Hippocampal formation (tissue), 2 donors: ENCODE results near the gene AXDND1.
"Not testable (repeated sequence)": the region's sequence is repeated elsewhere in the genome, so short reads cannot be mapped to it uniquely, and the experiment has no call there.

Source experiments
- DNase-seq, 2 donors: peaks; one replicate each; lab custom pipeline; 2025; lab: John Stamatoyannopoulos, UW

Gene AXDND1

GRCh38 chr1:179459606-179460206 is 93.9 kb downstream of the AXDND1 start:
- DNase-seq = not testable (repeated sequence)

- not testable (repeated sequence) for DNase-seq
These were observed 99.9 kb downstream of the AXDND1 start for GRCh38 chr1:179465661-179466060.

- DNase-seq = no peak
These were observed 108.9 kb downstream of the AXDND1 start for GRCh38 chr1:179474713-179475112.

- no peak for DNase-seq
These were observed 110.7 kb downstream of the AXDND1 start for GRCh38 chr1:179476484-179476883.

GRCh38 chr1:179478370-179478769 is 112.6 kb downstream of the AXDND1 start:
- DNase-seq = no peak

- no peak for DNase-seq
These were observed 124.8 kb downstream of the AXDND1 start for GRCh38 chr1:179490611-179491010.

- no peak for DNase-seq
These were observed 127.6 kb downstream of the AXDND1 start for GRCh38 chr1:179493323-179493722.

GRCh38 chr1:179506199-179506598 is 140.4 kb downstream of the AXDND1 start:
- DNase-seq = no peak

GRCh38 chr1:179509384-179509783 is 143.6 kb downstream of the AXDND1 start:
- no peak for DNase-seq

- DNase-seq = no peak
These were observed 144.3 kb downstream of the AXDND1 start for GRCh38 chr1:179510038-179510437.

- no peak for DNase-seq
These were observed 151.4 kb downstream of the AXDND1 start for GRCh38 chr1:179516976-179517705.

GRCh38 chr1:179518544-179518943 is 152.8 kb downstream of the AXDND1 start:
- not testable (repeated sequence) for DNase-seq

GRCh38 chr1:179529482-179530195 is 163.9 kb downstream of the AXDND1 start:
- DNase-seq = no peak

GRCh38 chr1:179530352-179530751 is 164.6 kb downstream of the AXDND1 start:
- DNase-seq = no peak

- DNase-seq = no peak
These were observed 176.0 kb downstream of the AXDND1 start for GRCh38 chr1:179541774-179542173.

- no peak for DNase-seq
These were observed 179.6 kb downstream of the AXDND1 start for GRCh38 chr1:179545321-179545720.

- DNase-seq = no peak
These were observed 181.3 kb downstream of the AXDND1 start for GRCh38 chr1:179547021-179547535.

GRCh38 chr1:179548666-179549367 is 183.0 kb downstream of the AXDND1 start:
- no peak for DNase-seq

- no peak for DNase-seq
These were observed 183.6 kb downstream of the AXDND1 start for GRCh38 chr1:179549368-179549700.

GRCh38 chr1:179550746-179551682 is 185.2 kb downstream of the AXDND1 start:
- DNase-seq = no peak

- no peak for DNase-seq
These were observed 188.7 kb downstream of the AXDND1 start for GRCh38 chr1:179554427-179554826.
